Smooth muscle cell (in vitro differentiated cells): Measurements from ENCODE around the gene RSU1. TPM values are rescaled to one million over a fixed set of nuclear protein-coding genes. Genes with fewer than 3 reads are reported as not detected.

Experiments used
- DNase-seq: peaks from one replicate; lab custom pipeline; 2025; ENCODE audit not compliant: unreplicated experiment; lab: John Stamatoyannopoulos, UW
- H2AFZ ChIP-seq: fragments of 200-600 bp; sonication (generic); 2 replicates; pipeline ENCODE4 v1.6.0; 2016; ENCODE audit warnings: antibody characterized with exemption, low read depth, mild to moderate bottlenecking
- H3F3A ChIP-seq: fragments of 200-600 bp; sonication (generic); 2 replicates; pipeline ENCODE4 v1.6.0; 2017; ENCODE audit warnings: antibody characterized with exemption, low read depth
- H3K27ac ChIP-seq: fragments of 200-600 bp; sonication (generic); 2 replicates; pipeline ENCODE4 v1.5.1; 2016; ENCODE audit warnings: low read depth, mild to moderate bottlenecking
- H3K27me3 ChIP-seq: fragments of 200-600 bp; sonication (generic); 2 replicates; pipeline ENCODE4 v1.6.1; 2016; ENCODE audit warnings: low read depth, mild to moderate bottlenecking
- H3K36me3 ChIP-seq: fragments of 200-600 bp; sonication (generic); 2 replicates; pipeline ENCODE4 v1.5.1; 2016; ENCODE audit warnings: low read depth
- H3K4me1 ChIP-seq: fragments of 200-600 bp; sonication (generic); 2 replicates; pipeline ENCODE4 v1.5.1; 2016; ENCODE audit warnings: low read depth
- H3K4me2 ChIP-seq: fragments of 200-600 bp; sonication (generic); 2 replicates; pipeline ENCODE4 v1.6.0; 2016; ENCODE audit warnings: mild to moderate bottlenecking
- H3K4me3 ChIP-seq: fragments of 200-600 bp; sonication (generic); 2 replicates; pipeline ENCODE4 v1.5.1; 2016; ENCODE audit warnings: mild to moderate bottlenecking
- H3K79me2 ChIP-seq: fragments of 200-600 bp; sonication (generic); 2 replicates; pipeline ENCODE4 v1.6.0; 2016; ENCODE audit warnings: low read depth, mild to moderate bottlenecking
- H3K9ac ChIP-seq: fragments of 200-600 bp; sonication (generic); 2 replicates; pipeline ENCODE4 v1.6.0; 2016; ENCODE audit warnings: low read depth
- H3K9me3 ChIP-seq: fragments of 200-600 bp; sonication (generic); replicated peaks from 2 replicates; pipeline ENCODE4 v1.5.1; 2016; ENCODE audit warnings: low read depth
- H4K20me1 ChIP-seq: fragments of 200-600 bp; sonication (generic); 2 replicates; pipeline ENCODE4 v1.6.0; 2016; ENCODE audit warnings: low read depth
- WGBS: methylation state at CpG from one replicate; pipeline ENCODE4 v1.1.7; 2016; ENCODE audit warnings: low lambda C conversion rate; 5-methylcytosine and 5-hydroxymethylcytosine counted together
- polyA plus RNA-seq: library from polyadenylated mRNA; unstranded; fragments of >200 nt; fragmentation: Nextera tagmentation; extraction: Ambion mirVana; gene quantifications from 2 replicates; pipeline ENCODE4 v1.2.1, GENCODE V29; 2016
- total RNA-seq: library from RNA; depleted of rRNA; stranded (reverse); fragments of >200 nt; gene quantifications from 2 replicates; pipeline ENCODE4 v1.2.3, GENCODE V29; 2014
- TF ChIP-seq, protein P1 (sequence below): fragments of 200-600 bp; sonication (generic); IDR thresholded peaks from 2 replicates; pipeline ENCODE4 v1.5.1; 2017; ENCODE audit warnings: borderline replicate concordance, mild to moderate bottlenecking, antibody characterized with exemption; ENCODE audit not compliant: insufficient read depth, poor library complexity, severe bottlenecking

Gene RSU1
- total and polyA plus RNA-seq, 2 experiments from 2014 or later, result 110 to 128 TPM

DNA sequence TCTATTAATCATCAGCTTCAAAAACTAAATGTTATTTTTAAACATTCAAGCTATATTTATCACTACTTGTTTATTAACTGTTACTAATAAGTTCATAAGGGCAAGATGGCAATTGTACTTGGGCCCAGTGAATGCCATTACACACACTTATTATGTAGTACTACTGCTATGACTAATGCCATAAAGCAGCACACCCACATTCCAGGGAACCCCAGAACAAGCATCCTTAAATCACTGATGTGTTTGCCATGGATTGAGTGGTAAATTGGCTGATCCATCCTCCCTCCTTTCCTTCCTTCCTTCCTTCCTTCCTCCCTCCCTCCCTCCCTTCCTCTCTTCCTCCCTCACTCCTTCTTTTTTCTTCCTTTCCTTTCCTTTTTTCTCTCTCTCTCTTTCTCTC, 37.4 kb upstream of the RSU1 start:
- H3F3A ChIP-seq, result peaks cover 10% of the 10 kb centered on the region
- H3K36me3 ChIP-seq, result no peaks in the 10 kb centered on the region
- no peaks in the 10 kb centered on the region for H3K9me3 ChIP-seq
- no peaks in the 10 kb centered on the region for H3K27me3 ChIP-seq
- TF ChIP-seq, protein P1, sequence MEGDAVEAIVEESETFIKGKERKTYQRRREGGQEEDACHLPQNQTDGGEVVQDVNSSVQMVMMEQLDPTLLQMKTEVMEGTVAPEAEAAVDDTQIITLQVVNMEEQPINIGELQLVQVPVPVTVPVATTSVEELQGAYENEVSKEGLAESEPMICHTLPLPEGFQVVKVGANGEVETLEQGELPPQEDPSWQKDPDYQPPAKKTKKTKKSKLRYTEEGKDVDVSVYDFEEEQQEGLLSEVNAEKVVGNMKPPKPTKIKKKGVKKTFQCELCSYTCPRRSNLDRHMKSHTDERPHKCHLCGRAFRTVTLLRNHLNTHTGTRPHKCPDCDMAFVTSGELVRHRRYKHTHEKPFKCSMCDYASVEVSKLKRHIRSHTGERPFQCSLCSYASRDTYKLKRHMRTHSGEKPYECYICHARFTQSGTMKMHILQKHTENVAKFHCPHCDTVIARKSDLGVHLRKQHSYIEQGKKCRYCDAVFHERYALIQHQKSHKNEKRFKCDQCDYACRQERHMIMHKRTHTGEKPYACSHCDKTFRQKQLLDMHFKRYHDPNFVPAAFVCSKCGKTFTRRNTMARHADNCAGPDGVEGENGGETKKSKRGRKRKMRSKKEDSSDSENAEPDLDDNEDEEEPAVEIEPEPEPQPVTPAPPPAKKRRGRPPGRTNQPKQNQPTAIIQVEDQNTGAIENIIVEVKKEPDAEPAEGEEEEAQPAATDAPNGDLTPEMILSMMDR, result no peak
- H3K79me2 ChIP-seq, result no peaks in the 10 kb centered on the region
- no peak overlapping the region for H3K4me2 ChIP-seq
- no peak overlapping the region for H3K9ac ChIP-seq
- H3K27ac ChIP-seq, result no peak overlapping the region
- H2AFZ ChIP-seq, result no peak overlapping the region
- H3K4me1 ChIP-seq, result peaks cover 9% of the 10 kb centered on the region
- DNase-seq, result no peak
- H3K4me3 ChIP-seq, result no peak overlapping the region
- no peaks in the 10 kb centered on the region for H4K20me1 ChIP-seq

DNA sequence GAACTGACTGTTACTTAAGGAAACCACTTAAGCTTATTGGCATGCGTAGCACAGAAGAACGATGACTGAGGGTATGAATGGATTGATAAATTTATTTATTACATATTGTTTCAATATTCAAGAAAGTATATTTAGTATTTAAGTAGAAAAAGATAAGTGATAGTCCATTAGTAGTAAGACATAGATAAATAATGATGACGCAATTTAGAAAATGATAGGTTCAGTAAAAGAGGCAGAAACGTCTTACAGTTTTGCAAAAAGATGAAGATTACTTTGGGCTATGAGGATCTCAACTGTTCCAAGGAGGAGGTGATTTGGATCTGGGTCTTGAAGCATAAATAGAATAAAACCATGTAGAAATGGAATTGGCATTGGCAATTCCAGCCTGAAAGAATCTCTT, 36.6 kb upstream of the RSU1 start:
- WGBS, result 85% methylated on average over 4 of the region's 4 CpGs
- H4K20me1 ChIP-seq, result no peaks in the 10 kb centered on the region
- H3K4me2 ChIP-seq, result peak overlapping the region; percentile 9
- H3K27ac ChIP-seq, result no peak overlapping the region
- H3K27me3 ChIP-seq, result no peaks in the 10 kb centered on the region
- H3K79me2 ChIP-seq, result no peaks in the 10 kb centered on the region
- no peaks in the 10 kb centered on the region for H3K36me3 ChIP-seq
- TF ChIP-seq, protein P1, result no peak
- peaks cover 10% of the 10 kb centered on the region for H3F3A ChIP-seq
- H3K9ac ChIP-seq, result no peak overlapping the region
- H3K4me1 ChIP-seq, result peaks cover 9% of the 10 kb centered on the region
- no peak overlapping the region for H2AFZ ChIP-seq
- no peak for DNase-seq
- no peaks in the 10 kb centered on the region for H3K9me3 ChIP-seq
- H3K4me3 ChIP-seq, result no peak overlapping the region

DNA sequence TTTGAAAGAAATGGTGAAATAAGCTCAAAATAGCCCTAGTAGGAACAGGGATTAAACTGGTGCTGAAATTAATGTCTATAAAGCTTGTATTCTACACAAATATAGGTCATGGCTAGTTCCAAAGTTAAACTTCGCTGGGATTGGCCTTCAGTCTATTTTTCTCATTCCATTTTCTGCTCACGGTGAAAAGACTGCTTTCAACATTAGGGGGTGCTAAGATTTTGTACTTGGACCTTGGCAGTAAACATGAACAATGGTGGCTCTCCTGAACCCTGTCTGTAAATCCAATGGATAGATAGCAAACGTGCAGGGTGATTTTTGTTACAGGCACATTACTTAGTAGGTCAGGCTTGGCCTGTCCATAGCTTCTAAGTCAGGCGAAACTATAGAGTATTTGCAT, 36.0 kb upstream of the RSU1 start:
- WGBS, result 57% methylated on average over 4 of the region's 4 CpGs
- no peaks in the 10 kb centered on the region for H3K27me3 ChIP-seq
- no peak overlapping the region for H3K4me2 ChIP-seq
- no peaks in the 10 kb centered on the region for H4K20me1 ChIP-seq
- peaks cover 9% of the 10 kb centered on the region for H3K4me1 ChIP-seq
- TF ChIP-seq, protein P1, result peak; percentile 32
- no peak overlapping the region for H3K27ac ChIP-seq
- no peak overlapping the region for H3K9ac ChIP-seq
- no peaks in the 10 kb centered on the region for H3K79me2 ChIP-seq
- no peak for DNase-seq
- H3K36me3 ChIP-seq, result no peaks in the 10 kb centered on the region
- H3K9me3 ChIP-seq, result no peaks in the 10 kb centered on the region
- no peak overlapping the region for H3K4me3 ChIP-seq
- H2AFZ ChIP-seq, result no peak overlapping the region
- H3F3A ChIP-seq, result peaks cover 10% of the 10 kb centered on the region

DNA sequence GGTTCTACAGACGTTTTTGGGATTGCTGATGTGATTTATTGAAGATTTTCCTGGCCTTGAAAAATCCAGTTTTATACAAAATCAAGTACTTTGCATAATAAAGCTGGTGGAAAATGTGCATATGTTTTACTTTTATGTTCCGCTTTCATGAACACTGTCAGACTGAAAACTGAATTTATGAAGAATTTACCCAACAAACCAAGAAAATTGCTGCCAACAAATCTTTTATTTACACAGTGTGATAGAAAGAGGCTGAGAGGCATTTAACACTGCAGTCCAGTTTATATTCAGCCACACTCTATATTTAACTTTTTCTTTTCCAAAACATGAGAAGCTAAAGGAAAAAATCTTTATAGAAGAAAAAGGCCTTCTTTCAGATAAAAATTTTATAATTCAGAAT, 35.4 kb upstream of the RSU1 start:
- Histone ChIP-seq H2AFZ (no peak overlapping the region), H4K20me1 (no peaks in the 10 kb centered on the region), H3K9ac (no peak overlapping the region), H3K79me2 (no peaks in the 10 kb centered on the region), H3K4me2 (no peak overlapping the region), H3K27ac (no peak overlapping the region), H3K4me3 (no peak overlapping the region), H3K4me1 (peaks cover 9% of the 10 kb centered on the region), H3K36me3 (no peaks in the 10 kb centered on the region), H3F3A (peaks cover 9% of the 10 kb centered on the region), H3K9me3 (no peaks in the 10 kb centered on the region), H3K27me3 (no peaks in the 10 kb centered on the region)
- TF ChIP-seq, protein P1, result no peak
- no peak for DNase-seq
- WGBS, result 68% methylated on average over 2 of the region's 2 CpGs
